IMR-90 (cell line): ENCODE measurements around the gene ACTMAP. TPM values are rescaled to one million over a fixed set of nuclear protein-coding genes. Genes with fewer than 3 reads are reported as not detected.

Experiments
- ATAC-seq: fragments of 200-7000 bp; cut with Tn5 transposase; 2 replicates; pipeline ENCODE4 v1.9.1; 2020; ENCODE audit warnings: low read depth, mild to moderate bottlenecking, moderate library complexity
- BruUV-seq: library from RNA; stranded (reverse); fragments of 400-500 nt; replicated peaks from 2 replicates; lab custom pipeline; 2021; lab: Mats Ljungman, UMichigan
- CTCF ChIA-PET: fragments of 300-600 bp; formaldehyde crosslinking; extraction: SDS; loops from one replicate; lab custom pipeline; 2021; ENCODE audit warnings: antibody characterized with exemption; lab: Yijun Ruan, JAX
- POLR2A ChIA-PET: fragments of 300-600 bp; sonication (Branson Sonifier 250); formaldehyde crosslinking; loops from one replicate; lab custom pipeline; 2022; ENCODE audit warnings: antibody characterized with exemption; ENCODE audit not compliant: unreplicated experiment; lab: Charles Lee
- DNase-seq: peaks from one replicate; pipeline ENCODE4 v3.0.0; 2013
- H2AFZ ChIP-seq: replicated peaks from 2 replicates; pipeline ENCODE3; 2013; ENCODE audit warnings: low read length, mild to moderate bottlenecking; ENCODE audit not compliant: poor library complexity
- H2AK5ac ChIP-seq: 2 replicates; pipeline ENCODE4 v1.6.1; 2013; ENCODE audit warnings: low read depth, low read length, inconsistent platforms
- H2AK9ac ChIP-seq: replicated peaks from 2 replicates; pipeline ENCODE3; 2013; ENCODE audit warnings: mild to moderate bottlenecking, low read depth, low read length, moderate library complexity; ENCODE audit not compliant: poor library complexity
- H2BK120ac ChIP-seq: 2 replicates; pipeline ENCODE4 v1.6.1; 2013; ENCODE audit warnings: low read depth, low read length, inconsistent platforms
- H2BK15ac ChIP-seq: 3 replicates; pipeline ENCODE4 v1.6.1; 2013; ENCODE audit warnings: low read depth, low read length, inconsistent platforms
- H2BK20ac ChIP-seq: 2 replicates; pipeline ENCODE4 v1.6.1; 2013; ENCODE audit warnings: low read depth, mild to moderate bottlenecking, inconsistent platforms, low read length, moderate library complexity
- H2BK5ac ChIP-seq: 2 replicates; pipeline ENCODE4 v1.6.1; 2013; ENCODE audit warnings: mild to moderate bottlenecking, low read depth, low read length, inconsistent platforms; ENCODE audit not compliant: poor library complexity, severe bottlenecking
- H3K14ac ChIP-seq: replicated peaks from 2 replicates; pipeline ENCODE4 v1.6.1; 2013; ENCODE audit warnings: low read depth, low read length, inconsistent platforms
- H3K18ac ChIP-seq: 2 replicates; pipeline ENCODE4 v1.6.1; 2013; ENCODE audit warnings: low read depth, low read length, control low read depth
- H3K23ac ChIP-seq: 2 replicates; pipeline ENCODE4 v1.6.1; 2013; ENCODE audit warnings: low read depth, low read length, inconsistent platforms
- H3K27ac ChIP-seq: 2 replicates; pipeline ENCODE4 v1.5.1; 2013; ENCODE audit warnings: mild to moderate bottlenecking, control low read depth, low read length; ENCODE audit not compliant: insufficient read depth
- H3K27me3 ChIP-seq: 2 replicates; pipeline ENCODE4 v1.6.1; 2013; ENCODE audit warnings: low read length; ENCODE audit not compliant: control insufficient read depth, insufficient read depth
- H3K36me3 ChIP-seq: 2 replicates; pipeline ENCODE4 v1.6.1; 2013; ENCODE audit warnings: low read length, mixed read lengths; ENCODE audit not compliant: control insufficient read depth, insufficient read depth
- H3K4ac ChIP-seq: 2 replicates; pipeline ENCODE4 v1.6.1; 2013; ENCODE audit warnings: low read depth, low read length, inconsistent platforms
- H3K4me1 ChIP-seq: 2 replicates; pipeline ENCODE4 v1.6.1; 2013; ENCODE audit warnings: low read length, mixed read lengths; ENCODE audit not compliant: control insufficient read depth, insufficient read depth
- H3K4me2 ChIP-seq: 2 replicates; pipeline ENCODE4 v1.6.1; 2013; ENCODE audit warnings: low read depth, mild to moderate bottlenecking, control low read depth, low read length, moderate library complexity
- H3K4me3 ChIP-seq: 2 replicates; pipeline ENCODE4 v1.5.1; 2013; ENCODE audit warnings: low read depth, mild to moderate bottlenecking, control low read depth, low read length, moderate library complexity; ENCODE audit not compliant: insufficient read depth
- H3K56ac ChIP-seq: 2 replicates; pipeline ENCODE4 v1.6.1; 2013; ENCODE audit warnings: low read length, inconsistent platforms; ENCODE audit not compliant: insufficient read depth; ENCODE audit errors: extremely low read depth
- H3K79me1 ChIP-seq, 2 experiments: 2 replicates each; pipeline ENCODE4 v1.6.1; 2013; ENCODE audit warnings: low read length in 2 of 2, inconsistent platforms in 1 of 2, low read depth in 1 of 2
- H3K9ac ChIP-seq: 2 replicates; pipeline ENCODE4 v1.6.1; 2013; ENCODE audit warnings: low read depth, low read length, control low read depth
- H3K9me1 ChIP-seq: 2 replicates; pipeline ENCODE4 v1.6.1; 2013; ENCODE audit warnings: low read length, inconsistent platforms; ENCODE audit not compliant: insufficient read depth
- H3K9me3 ChIP-seq: 2 replicates; pipeline ENCODE4 v1.6.1; 2013; ENCODE audit warnings: low read length; ENCODE audit not compliant: control insufficient read depth, insufficient read depth
- H4K20me1 ChIP-seq: 2 replicates; pipeline ENCODE4 v1.6.1; 2013; ENCODE audit warnings: low read length, inconsistent platforms; ENCODE audit not compliant: insufficient read depth
- H4K5ac ChIP-seq: 2 replicates; pipeline ENCODE4 v1.6.1; 2013; ENCODE audit warnings: mild to moderate bottlenecking, low read depth, low read length, control low read depth
- H4K8ac ChIP-seq, 2 experiments: 2 replicates each; pipeline ENCODE4 v1.6.1; 2013; ENCODE audit warnings: low read depth in 2 of 2, low read length in 2 of 2, control low read depth in 1 of 2, inconsistent platforms in 1 of 2
- H4K91ac ChIP-seq: 2 replicates; pipeline ENCODE4 v1.6.1; 2013; ENCODE audit warnings: low read depth, low read length, inconsistent platforms; ENCODE audit not compliant: insufficient read depth
- CHD1 ChIP-seq: IDR thresholded peaks from 2 replicates; pipeline ENCODE4 v1.6.1; 2012; ENCODE audit warnings: low read depth, low read length, improper control_type of control experiment
- FOS ChIP-seq: fragments of 150-350 bp; IDR thresholded peaks from 2 replicates; pipeline ENCODE4 v1.6.1; 2016; ENCODE audit warnings: low read depth, low read length
- RAD21 ChIP-seq: IDR thresholded peaks from 2 replicates; pipeline ENCODE4 v1.6.1; 2012; ENCODE audit warnings: low read length, improper control_type of control experiment
- SMC3 ChIP-seq: fragments of 150-350 bp; IDR thresholded peaks from 2 replicates; pipeline ENCODE4 v1.6.1; 2016; ENCODE audit warnings: low read depth, mild to moderate bottlenecking, antibody characterized with exemption, low read length, moderate library complexity
- WGBS, 2 experiments: methylation state at CpG; one replicate each; pipeline versions ENCODE4 v1.1.5 to v1.1.7; 2013; ENCODE audit warnings: missing lambda C conversion rate in 2 of 2; ENCODE audit not compliant: insufficient read length in 1 of 2; ENCODE audit errors: extremely low coverage in 2 of 2; 5-methylcytosine and 5-hydroxymethylcytosine counted together
- dilution Hi-C: fragments of 300-500 bp; cut with HindIII; formaldehyde crosslinking; loops from one replicate; pipeline ENCODE4 v1.14.3; 2018; ENCODE audit warnings: low sequenced_read_pairs; ENCODE audit not compliant: unreplicated experiment
- in situ Hi-C: fragments of 300-500 bp; cut with MboI; formaldehyde crosslinking; loops from 3 replicates; pipeline ENCODE4 v1.14.3; 2019; ENCODE audit warnings: low sequenced_read_pairs, inconsistent platforms, mixed read lengths
- intact Hi-C: fragments of 100-400 bp; cut with micrococcal nuclease; formaldehyde crosslinking; loops from 2 replicates; pipeline ENCODE4 v1.10.0; 2022
- polyA plus RNA-seq, 3 experiments: library from polyadenylated mRNA; depleted of rRNA; stranded (reverse); fragments of >200 nt; gene quantifications; 2 replicates each; pipeline ENCODE4 v1.2.3, GENCODE V29; 2012; ENCODE audit warnings: low replicate concordance in 1 of 3
- total RNA-seq: library from RNA; depleted of rRNA; stranded (reverse); fragments of >200 nt; gene quantifications from 2 replicates; pipeline ENCODE4 v1.2.3, GENCODE V29; 2012
- TF ChIP-seq, protein P1 (sequence below): conservative IDR thresholded peaks from 2 replicates; pipeline ENCODE4 v1.5.1; 2012; ENCODE audit warnings: mild to moderate bottlenecking, low read depth, low read length, improper control_type of control experiment

Gene ACTMAP
- total and polyA plus RNA-seq, 2 of the 4 experiments (the other 2 are of a cell fraction): 0.54 to 5.4 TPM

- TF ChIP-seq FOS: no peak
Measured at GRCh38 chr19:40703029-40703755, 47.1 kb downstream of the ACTMAP start (continued).

GRCh38 chr19:40702337-40703012, 47.8 kb downstream of the ACTMAP start:
- H4K91ac ChIP-seq: no peak overlapping the region
- H3K4ac ChIP-seq: no peak overlapping the region
- no peak overlapping the region for H3K4me3 ChIP-seq
- no peak overlapping the region for H3K56ac ChIP-seq
- no peak overlapping the region for H2BK20ac ChIP-seq
- no peaks in the 10 kb centered on the region for H4K20me1 ChIP-seq
- 63% methylated on average over 11 of the region's 18 CpGs; no CpG with 5 or more reads in 1 of the 2 experiments for whole genome bisulfite sequencing, 2 experiments
- in situ Hi-C loops (no loop called here), intact Hi-C loops (loop anchor here (1.0 kb wide), 1 partner anchor 39 kb away; no protein-coding TSS in a partner anchor), dilution Hi-C loops (no loop called here)
- H3K14ac ChIP-seq: no peak overlapping the region
- peaks cover 11% of the 10 kb centered on the region; the same call in 1 of the 2 replicates for H3K9me1 ChIP-seq
- ChIA-PET CTCF (interaction anchor here (0.6 to 1.2 kb wide), 4 partner anchors 39 to 502 kb away, joined by 3 to 5 read pairs (median 4); no protein-coding TSS in a partner anchor), POLR2A (interaction anchor here (0.5 kb wide), 1 partner anchor 745 kb away, joined by 8 read pairs; no protein-coding TSS in a partner anchor)
- 0 out of 4 replicates have a peak, but pooled peaks cover 0 to 4% of the 10 kb centered on the region in 2 experiments for H3K79me1 ChIP-seq
- no peak overlapping the region for H3K23ac ChIP-seq
- TF ChIP-seq RAD21: peak; percentile 51
- no peak for TF ChIP-seq CHD1
- TF ChIP-seq, protein P1, sequence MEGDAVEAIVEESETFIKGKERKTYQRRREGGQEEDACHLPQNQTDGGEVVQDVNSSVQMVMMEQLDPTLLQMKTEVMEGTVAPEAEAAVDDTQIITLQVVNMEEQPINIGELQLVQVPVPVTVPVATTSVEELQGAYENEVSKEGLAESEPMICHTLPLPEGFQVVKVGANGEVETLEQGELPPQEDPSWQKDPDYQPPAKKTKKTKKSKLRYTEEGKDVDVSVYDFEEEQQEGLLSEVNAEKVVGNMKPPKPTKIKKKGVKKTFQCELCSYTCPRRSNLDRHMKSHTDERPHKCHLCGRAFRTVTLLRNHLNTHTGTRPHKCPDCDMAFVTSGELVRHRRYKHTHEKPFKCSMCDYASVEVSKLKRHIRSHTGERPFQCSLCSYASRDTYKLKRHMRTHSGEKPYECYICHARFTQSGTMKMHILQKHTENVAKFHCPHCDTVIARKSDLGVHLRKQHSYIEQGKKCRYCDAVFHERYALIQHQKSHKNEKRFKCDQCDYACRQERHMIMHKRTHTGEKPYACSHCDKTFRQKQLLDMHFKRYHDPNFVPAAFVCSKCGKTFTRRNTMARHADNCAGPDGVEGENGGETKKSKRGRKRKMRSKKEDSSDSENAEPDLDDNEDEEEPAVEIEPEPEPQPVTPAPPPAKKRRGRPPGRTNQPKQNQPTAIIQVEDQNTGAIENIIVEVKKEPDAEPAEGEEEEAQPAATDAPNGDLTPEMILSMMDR: peak; percentile 51
- TF ChIP-seq SMC3: peak; percentile 41
- no peaks in the 10 kb centered on the region for H3K4me1 ChIP-seq
- no peak overlapping the region for H2AFZ ChIP-seq
- H2AK9ac ChIP-seq: no peak overlapping the region
- H4K5ac ChIP-seq: no peak overlapping the region
- no peak overlapping the region for H2AK5ac ChIP-seq
- no peak overlapping the region for H2BK15ac ChIP-seq
- H3K36me3 ChIP-seq: peaks cover 63% of the 10 kb centered on the region
- ATAC-seq (peak; percentile 86), DNase-seq (no peak)
- no peaks in the 10 kb centered on the region for H3K27me3 ChIP-seq
- no TSS peak for BruUV-seq
- H3K27ac ChIP-seq: no peak overlapping the region
- no peak overlapping the region for H3K4me2 ChIP-seq
- no peak overlapping the region for H4K8ac ChIP-seq
- no peak overlapping the region for H2BK5ac ChIP-seq
- no peak overlapping the region for H3K18ac ChIP-seq
- no peaks in the 10 kb centered on the region for H3K9me3 ChIP-seq
- no peak overlapping the region; the same call in 1 of the 2 replicates for H3K9ac ChIP-seq
- H2BK120ac ChIP-seq: no peak overlapping the region
